GM19395 (cell line): ENCODE results near the gene LUZP1.
"Not testable (repeated sequence)": the region's sequence is repeated elsewhere in the genome, so short reads cannot be mapped to it uniquely, and the experiment has no call there.

Experiments
- ATAC-seq: cut with Tn5 transposase; IDR thresholded peaks from one replicate; pipeline ENCODE4 v1.9.1; 2021; ENCODE audit warnings: mild to moderate bottlenecking, moderate library complexity; ENCODE audit not compliant: unreplicated experiment

The LUZP1 gene

GRCh38 chr1:23168445-23169194 is at the start of gene LUZP1:
LUZP1 (minus strand) TSS chr1:23168856.
- ATAC-seq, result peak; percentile 66

- ATAC-seq, result no peak
These were observed 48.9 kb upstream of the LUZP1 start, which contains the start of gene HTR1D for GRCh38 chr1:23217421-23218115. HTR1D (minus strand) TSS chr1:23217502; CDS start chr1:23194219, 23,283 bp downstream.

GRCh38 chr1:23216771-23217420 is 48.2 kb upstream of the LUZP1 start:
- ATAC-seq, result no peak

- no peak for ATAC-seq
These were observed 47.2 kb upstream of the LUZP1 start for GRCh38 chr1:23215751-23216449.

- ATAC-seq, result no peak
These were observed 46.6 kb upstream of the LUZP1 start for GRCh38 chr1:23215291-23215690.

GRCh38 chr1:23214640-23215039 is 46.0 kb upstream of the LUZP1 start:
- ATAC-seq, result no peak

GRCh38 chr1:23211955-23212354 is 43.3 kb upstream of the LUZP1 start:
- ATAC-seq, result no peak

GRCh38 chr1:23210963-23211362 is 42.3 kb upstream of the LUZP1 start:
- ATAC-seq, result no peak

- ATAC-seq, result no peak
These were observed 41.7 kb upstream of the LUZP1 start for GRCh38 chr1:23210351-23210785.

- no peak for ATAC-seq
These were observed 41.1 kb upstream of the LUZP1 start for GRCh38 chr1:23209770-23210169.

GRCh38 chr1:23208527-23208926 is 39.9 kb upstream of the LUZP1 start:
- ATAC-seq, result no peak

- ATAC-seq, result not testable (repeated sequence)
These were observed 39.1 kb upstream of the LUZP1 start for GRCh38 chr1:23207733-23208132.

GRCh38 chr1:23202263-23202749 is 33.6 kb upstream of the LUZP1 start:
- no peak for ATAC-seq

- ATAC-seq, result no peak
These were observed 32.2 kb upstream of the LUZP1 start for GRCh38 chr1:23200883-23201282.

GRCh38 chr1:23198373-23198772 is 29.7 kb upstream of the LUZP1 start:
- ATAC-seq, result no peak

GRCh38 chr1:23196627-23197328 is 28.1 kb upstream of the LUZP1 start:
- no peak for ATAC-seq

- ATAC-seq, result no peak
These were observed 25.7 kb upstream of the LUZP1 start for GRCh38 chr1:23194119-23194984.

GRCh38 chr1:23193391-23194118 is 24.9 kb upstream of the LUZP1 start:
- ATAC-seq, result no peak

- ATAC-seq, result no peak
These were observed 22.5 kb upstream of the LUZP1 start for GRCh38 chr1:23191199-23191598.
